Gastrocnemius medialis (tissue), 4 donors: ENCODE measurements around the gene CLDN18.

Source experiments
- POLR2A ChIP-seq, 2 donors: fragments of 450-650 bp; IDR thresholded peaks; one replicate each; pipeline ENCODE4 v1.6.1; 2017; ENCODE audit warnings: antibody characterized with exemption in 2 of 2, mild to moderate bottlenecking in 2 of 2, moderate library complexity in 2 of 2
- TF ChIP-seq, protein P1 (sequence below), 5 experiments: fragments of 450-650 bp in 3 of 5; fragments of 200-600 bp in 2 of 5; sonication (generic) in 2 of 5; IDR thresholded peaks in 4 of 5; conservative IDR thresholded peaks in 1 of 5; 1 replicate in 4 of 5; 2 replicates in 1 of 5; pipeline ENCODE4 v1.5.1; 2016 to 2019; ENCODE audit warnings: antibody characterized with exemption in 5 of 5, mild to moderate bottlenecking in 3 of 5, moderate library complexity in 3 of 5

DNA sequence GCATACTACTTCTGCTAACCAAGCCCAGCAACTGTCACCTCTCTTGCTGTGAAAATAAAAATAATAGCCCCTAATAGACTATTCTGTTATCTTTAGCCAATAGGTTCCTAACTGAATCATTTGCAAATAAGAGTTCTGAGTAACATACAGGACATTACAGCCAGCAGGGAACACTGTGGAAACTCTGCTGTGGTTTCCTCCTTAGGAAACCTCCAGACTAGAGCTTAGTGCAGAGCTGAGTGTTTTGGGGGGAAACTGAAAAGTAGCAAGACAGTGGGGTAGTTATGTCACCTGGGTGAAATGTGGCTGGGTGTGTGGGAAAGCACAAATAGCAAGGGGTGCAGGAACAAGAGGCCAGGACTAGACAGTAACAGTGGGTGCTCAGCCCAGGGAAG, 73.0 kb downstream of the CLDN18 start:
- TF ChIP-seq, protein P1, sequence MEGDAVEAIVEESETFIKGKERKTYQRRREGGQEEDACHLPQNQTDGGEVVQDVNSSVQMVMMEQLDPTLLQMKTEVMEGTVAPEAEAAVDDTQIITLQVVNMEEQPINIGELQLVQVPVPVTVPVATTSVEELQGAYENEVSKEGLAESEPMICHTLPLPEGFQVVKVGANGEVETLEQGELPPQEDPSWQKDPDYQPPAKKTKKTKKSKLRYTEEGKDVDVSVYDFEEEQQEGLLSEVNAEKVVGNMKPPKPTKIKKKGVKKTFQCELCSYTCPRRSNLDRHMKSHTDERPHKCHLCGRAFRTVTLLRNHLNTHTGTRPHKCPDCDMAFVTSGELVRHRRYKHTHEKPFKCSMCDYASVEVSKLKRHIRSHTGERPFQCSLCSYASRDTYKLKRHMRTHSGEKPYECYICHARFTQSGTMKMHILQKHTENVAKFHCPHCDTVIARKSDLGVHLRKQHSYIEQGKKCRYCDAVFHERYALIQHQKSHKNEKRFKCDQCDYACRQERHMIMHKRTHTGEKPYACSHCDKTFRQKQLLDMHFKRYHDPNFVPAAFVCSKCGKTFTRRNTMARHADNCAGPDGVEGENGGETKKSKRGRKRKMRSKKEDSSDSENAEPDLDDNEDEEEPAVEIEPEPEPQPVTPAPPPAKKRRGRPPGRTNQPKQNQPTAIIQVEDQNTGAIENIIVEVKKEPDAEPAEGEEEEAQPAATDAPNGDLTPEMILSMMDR (IDR thresholded peaks at IDR 0.05 in 4 of 5, conservative IDR thresholded peaks at IDR 0.05 in 1 of 5): no peak
- no peak for TF ChIP-seq POLR2A (IDR thresholded peaks at IDR 0.05)
